SK-N-SH (cell line): Measurements from ENCODE around the gene UBE4B. TPM values are rescaled to one million over a fixed set of nuclear protein-coding genes. Genes with fewer than 3 reads are reported as not detected.

ENCODE experiments used
- CTCF ChIA-PET: fragments of 300-600, 350-600 bp; formaldehyde crosslinking; extraction: SDS; loops from one replicate; lab custom pipeline; 2021; lab: Yijun Ruan, JAX
- POLR2A ChIA-PET: fragments of 350-600 bp; sonication (Branson Sonifier 250); formaldehyde crosslinking; extraction: SDS; loops from one replicate; lab custom pipeline; 2020; ENCODE audit warnings: antibody characterized with exemption, inconsistent platforms; lab: Yijun Ruan, JAX
- DNase-seq: peaks from one replicate; pipeline ENCODE4 v3.0.0; 2012
- H2AFZ ChIP-seq: fragments of 200-600 bp; sonication (generic); 2 replicates; pipeline ENCODE4 v1.8.1; 2016; ENCODE audit warnings: antibody characterized with exemption, mild to moderate bottlenecking, low read depth
- H3F3A ChIP-seq: fragments of 200-600 bp; sonication (generic); replicated peaks from 2 replicates; pipeline ENCODE3; 2016; ENCODE audit warnings: antibody characterized with exemption, mild to moderate bottlenecking; ENCODE audit not compliant: insufficient read depth
- H3K27ac ChIP-seq, 2 experiments: fragments of 200-500 bp in 1 of 2; fragments of 200-600 bp in 1 of 2; sonication (Bioruptor generic) in 1 of 2; sonication (generic), shearing (Covaris generic) in 1 of 2; 2 replicates each; pipeline versions ENCODE4 v1.5.1 to v1.6.1; 2014 to 2016; ENCODE audit warnings: low read depth in 2 of 2, inconsistent platforms in 1 of 2, low read length in 1 of 2, mild to moderate bottlenecking in 1 of 2, mixed read lengths in 1 of 2
- H3K27me3 ChIP-seq: fragments of 200-600 bp; sonication (generic), shearing (Covaris generic); 2 replicates; pipeline ENCODE4 v1.6.1; 2016; ENCODE audit warnings: mixed run types; ENCODE audit not compliant: insufficient read depth
- H3K36me3 ChIP-seq, 2 experiments: fragments of 200-500 bp in 1 of 2; fragments of 200-600 bp in 1 of 2; sonication (Bioruptor generic) in 1 of 2; sonication (generic) in 1 of 2; replicated peaks in 1 of 2; 2 replicates each; pipeline versions ENCODE3 to v1.5.1; 2014 to 2016; ENCODE audit warnings: low read length in 1 of 2, mild to moderate bottlenecking in 1 of 2; ENCODE audit not compliant: insufficient read depth in 2 of 2, control insufficient read depth in 1 of 2
- H3K4me1 ChIP-seq, 2 experiments: fragments of 200-500 bp in 1 of 2; fragments of 200-600 bp in 1 of 2; sonication (Bioruptor generic) in 1 of 2; sonication (generic), shearing (Covaris generic) in 1 of 2; 2 replicates each; pipeline versions ENCODE4 v1.5.1 to v1.6.1; 2014 to 2016; ENCODE audit warnings: low read depth in 1 of 2, low read length in 1 of 2, mixed run types in 1 of 2; ENCODE audit not compliant: insufficient read depth in 2 of 2, control insufficient read depth in 1 of 2
- H3K4me2 ChIP-seq: fragments of 200-600 bp; sonication (generic), shearing (Covaris generic); 2 replicates; pipeline ENCODE4 v1.6.1; 2017; ENCODE audit warnings: mixed run types
- H3K4me3 ChIP-seq, 2 experiments: fragments of 200-500 bp in 1 of 2; fragments of 200-600 bp in 1 of 2; sonication (Bioruptor generic) in 1 of 2; sonication (generic), shearing (Covaris generic) in 1 of 2; 2 replicates each; pipeline versions ENCODE4 v1.5.1 to v1.8.1; 2014 to 2016; ENCODE audit warnings: low read depth in 2 of 2, inconsistent platforms in 1 of 2, low read length in 1 of 2, mild to moderate bottlenecking in 1 of 2, mixed read lengths in 1 of 2, moderate library complexity in 1 of 2
- H3K79me2 ChIP-seq: fragments of 200-600 bp; sonication (generic); 2 replicates; pipeline ENCODE4 v1.8.1; 2017; ENCODE audit warnings: mild to moderate bottlenecking; ENCODE audit not compliant: insufficient read depth
- H3K9ac ChIP-seq: fragments of 200-600 bp; sonication (generic); 2 replicates; pipeline ENCODE4 v1.6.1; 2017; ENCODE audit warnings: mixed run types
- H3K9me2 ChIP-seq: fragments of 200-600 bp; sonication (generic); 2 replicates; pipeline ENCODE4 v1.6.1; 2017; ENCODE audit warnings: mixed run types
- H3K9me3 ChIP-seq: fragments of 200-600 bp; sonication (generic); 2 replicates; pipeline ENCODE4 v1.6.1; 2017; ENCODE audit warnings: mixed run types, mild to moderate bottlenecking, moderate library complexity
- H4K20me1 ChIP-seq: fragments of 200-600 bp; sonication (generic); 2 replicates; pipeline ENCODE4 v1.6.1; 2017; ENCODE audit warnings: mild to moderate bottlenecking, mixed run types; ENCODE audit not compliant: insufficient read depth
- EP300 ChIP-seq, 2 experiments: IDR thresholded peaks; 2 replicates each; pipeline versions ENCODE4 v1.4.0 to v1.6.1; 2012; ENCODE audit warnings: borderline replicate concordance in 1 of 2, low read depth in 1 of 2, low read length in 1 of 2
- EZH2phosphoT487 ChIP-seq: fragments of 200-600 bp; sonication (generic); IDR thresholded peaks from 2 replicates; pipeline ENCODE4 v1.6.1; 2017; ENCODE audit warnings: low read depth, mixed run types, mild to moderate bottlenecking, antibody characterized with exemption, moderate library complexity, borderline replicate concordance
- FOSL2 ChIP-seq: IDR thresholded peaks from 2 replicates; pipeline ENCODE4 v1.4.0; 2012; ENCODE audit warnings: low read depth, mild to moderate bottlenecking, moderate library complexity, borderline replicate concordance
- GABPA ChIP-seq: IDR thresholded peaks from 2 replicates; pipeline ENCODE4 v1.4.0; 2012; ENCODE audit warnings: low read depth, mild to moderate bottlenecking
- MXI1 ChIP-seq: IDR thresholded peaks from 2 replicates; pipeline ENCODE4 v1.6.1; 2012; ENCODE audit warnings: mild to moderate bottlenecking, low read depth, low read length, improper control_type of control experiment
- NFIC ChIP-seq: IDR thresholded peaks from 2 replicates; pipeline ENCODE4 v1.4.0; 2012; ENCODE audit warnings: borderline replicate concordance
- NRF1 ChIP-seq: IDR thresholded peaks from 2 replicates; pipeline ENCODE4 v1.6.1; 2012; ENCODE audit warnings: low read depth, mild to moderate bottlenecking, low read length
- POLR2AphosphoS5 ChIP-seq: IDR thresholded peaks from 2 replicates; pipeline ENCODE4 v1.6.1; 2012; ENCODE audit warnings: low read depth, low read length
- RAD21 ChIP-seq: IDR thresholded peaks from 2 replicates; pipeline ENCODE4 v1.6.1; 2012; ENCODE audit warnings: mild to moderate bottlenecking, low read length
- RCOR1 ChIP-seq: fragments of 150-350 bp; IDR thresholded peaks from 2 replicates; pipeline ENCODE4 v1.6.1; 2017; ENCODE audit warnings: antibody characterized with exemption, low read length
- RFX5 ChIP-seq: IDR thresholded peaks from 2 replicates; pipeline ENCODE4 v1.6.1; 2012; ENCODE audit warnings: mild to moderate bottlenecking, improper control_type of control experiment, low read length
- TEAD4 ChIP-seq: IDR thresholded peaks from 2 replicates; pipeline ENCODE4 v1.4.0; 2012; ENCODE audit warnings: mild to moderate bottlenecking, borderline replicate concordance; ENCODE audit not compliant: insufficient read depth
- USF1 ChIP-seq: IDR thresholded peaks from 2 replicates; pipeline ENCODE4 v1.4.0; 2012; ENCODE audit warnings: low read depth, borderline replicate concordance
- USF2 ChIP-seq: fragments of 150-350 bp; IDR thresholded peaks from 2 replicates; pipeline ENCODE4 v1.6.1; 2017; ENCODE audit warnings: antibody characterized with exemption, low read length, low read depth, borderline replicate concordance
- YY1 ChIP-seq: IDR thresholded peaks from 2 replicates; pipeline ENCODE4 v1.4.0; 2012; ENCODE audit warnings: low read depth, mild to moderate bottlenecking
- WGBS: methylation state at CpG from one replicate; pipeline ENCODE4 v1.1.6; 2017; ENCODE audit warnings: low lambda C conversion rate; 5-methylcytosine and 5-hydroxymethylcytosine counted together
- polyA plus RNA-seq, 3 experiments: library from polyadenylated mRNA; depleted of rRNA; stranded (reverse); fragments of >200 nt; gene quantifications; 2 replicates each; pipeline ENCODE4 v1.2.3, GENCODE V29; 2012

UBE4B gene
- polyA plus RNA-seq, 1 of the 3 experiments (the other 2 are of a cell fraction): 19.1 TPM

- Histone ChIP-seq H2AFZ (no peak overlapping the region), H3K4me2 (no peak overlapping the region), H3K79me2 (peaks cover 98% of the 10 kb centered on the region), H3K27me3 (no peaks in the 10 kb centered on the region), H3K36me3 (peaks cover 0 to 10% of the 10 kb centered on the region in 2 experiments), H3K4me1 (peaks cover 8 to 9% of the 10 kb centered on the region in 2 experiments; a peak in 2 of 4 replicates), H3K9me2 (no peaks in the 10 kb centered on the region), H3K9ac (no peak overlapping the region), H3K9me3 (no peaks in the 10 kb centered on the region), H3F3A (no peaks in the 10 kb centered on the region), H3K27ac (no peak overlapping the region), H4K20me1 (peaks cover 22% of the 10 kb centered on the region), H3K4me3 (no peak overlapping the region)
- no peak for DNase-seq
- CTCF ChIA-PET: interaction anchor here (1.2 kb wide), 1 partner anchor 167 kb away, joined by 3 read pairs; no protein-coding TSS in a partner anchor
- TF ChIP-seq POLR2AphosphoS5 (no peak), FOSL2 (no peak)
- 98% methylated on average over 4 of the region's 4 CpGs for WGBS
- POLR2A ChIA-PET: interaction anchor here (0.7 to 1.3 kb wide), 2 partner anchors 9 to 689 kb away, joined by 3 to 4 read pairs; no protein-coding TSS in a partner anchor
Observed at GRCh38 chr1:10042746-10043145, 10.0 kb downstream of the UBE4B start.

- Histone ChIP-seq H3K4me1 (peaks cover 8 to 9% of the 10 kb centered on the region in 2 experiments; a peak in 2 of 4 replicates), H3K27ac (no peak overlapping the region; a peak in 1 of 4 replicates)
- TF ChIP-seq NFIC (no peak), USF1 (peak; percentile 56; the same call in 1 of the 2 replicates), POLR2AphosphoS5 (no peak)
- TF ChIP-seq, all 33 proteins: peak for 1
- Histone ChIP-seq H3K4me2 (no peak overlapping the region), H4K20me1 (peaks cover 26% of the 10 kb centered on the region), H3F3A (no peaks in the 10 kb centered on the region), H3K9me2 (no peaks in the 10 kb centered on the region), H3K27me3 (no peaks in the 10 kb centered on the region), H3K4me3 (no peak overlapping the region), H2AFZ (no peak overlapping the region), H3K36me3 (peaks cover 0 to under 1% of the 10 kb centered on the region in 2 experiments), H3K9me3 (no peaks in the 10 kb centered on the region), H3K9ac (no peak overlapping the region), H3K79me2 (peaks cover 98% of the 10 kb centered on the region)
- ChIA-PET CTCF (interaction anchor here (1.5 to 1.7 kb wide), 2 partner anchors 12 to 95 kb away, joined by 4 to 6 read pairs; partner anchors contain the start of gene UBE4B), POLR2A (no interaction called here)
- 93% methylated on average over 8 of the region's 8 CpGs for WGBS
- no peak for DNase-seq
Observed at GRCh38 chr1:10045480-10046355, 13.0 kb downstream of the UBE4B start.

GRCh38 chr1:10046356-10047085 is 13.8 kb downstream of the UBE4B start:
- Histone ChIP-seq H3K9ac (no peak overlapping the region), H3K4me1 (peaks cover 8 to 9% of the 10 kb centered on the region in 2 experiments; a peak in 2 of 4 replicates), H3K27me3 (no peaks in the 10 kb centered on the region), H3F3A (no peaks in the 10 kb centered on the region), H4K20me1 (peaks cover 33% of the 10 kb centered on the region), H3K4me2 (no peak overlapping the region), H3K9me2 (no peaks in the 10 kb centered on the region), H3K4me3 (no peak overlapping the region), H2AFZ (no peak overlapping the region), H3K79me2 (peaks cover 98% of the 10 kb centered on the region), H3K9me3 (no peaks in the 10 kb centered on the region), H3K27ac (no peak overlapping the region; a peak in 1 of 4 replicates), H3K36me3 (peaks cover 2 to 5% of the 10 kb centered on the region in 2 experiments)
- POLR2A ChIA-PET: interaction anchor here (0.6 kb wide), 1 partner anchor 208 kb away, joined by 3 read pairs; no protein-coding TSS in a partner anchor
- CTCF ChIA-PET: interaction anchor here (1.1 to 1.8 kb wide), 4 partner anchors 12 to 164 kb away, joined by 3 to 6 read pairs (median 5); partner anchors contain the start of genes KIF1B and UBE4B
- WGBS: 95% methylated on average over 8 of the region's 8 CpGs
- DNase-seq: no peak
- no peak for TF ChIP-seq EZH2phosphoT487
- TF ChIP-seq MXI1: no peak
- no peak for TF ChIP-seq YY1
- TF ChIP-seq RAD21: no peak
- no peak for TF ChIP-seq NRF1
- no peak for TF ChIP-seq USF2
- no peak for TF ChIP-seq RCOR1
- no peak for TF ChIP-seq GABPA
- TF ChIP-seq EP300 (IDR thresholded peaks at IDR 0.05; ENCODE audit: borderline replicate concordance in 1 of 2, low read depth in 1 of 2, low read length in 1 of 2): no peak
- no peak for TF ChIP-seq FOSL2
- no peak for TF ChIP-seq RFX5
- TF ChIP-seq TEAD4: no peak
- no peak for TF ChIP-seq USF1
